GM18511 (cell line): ENCODE data around the gene ZNF492.
"Not testable (repeated sequence)": the region's sequence is repeated elsewhere in the genome, so short reads cannot be mapped to it uniquely, and the experiment has no call there.

ENCODE experiments used
- ATAC-seq: cut with Tn5 transposase; IDR thresholded peaks from one replicate; pipeline ENCODE4 v1.9.1; 2021; ENCODE audit warnings: mild to moderate bottlenecking, moderate library complexity; ENCODE audit not compliant: unreplicated experiment

ZNF492 gene

DNA sequence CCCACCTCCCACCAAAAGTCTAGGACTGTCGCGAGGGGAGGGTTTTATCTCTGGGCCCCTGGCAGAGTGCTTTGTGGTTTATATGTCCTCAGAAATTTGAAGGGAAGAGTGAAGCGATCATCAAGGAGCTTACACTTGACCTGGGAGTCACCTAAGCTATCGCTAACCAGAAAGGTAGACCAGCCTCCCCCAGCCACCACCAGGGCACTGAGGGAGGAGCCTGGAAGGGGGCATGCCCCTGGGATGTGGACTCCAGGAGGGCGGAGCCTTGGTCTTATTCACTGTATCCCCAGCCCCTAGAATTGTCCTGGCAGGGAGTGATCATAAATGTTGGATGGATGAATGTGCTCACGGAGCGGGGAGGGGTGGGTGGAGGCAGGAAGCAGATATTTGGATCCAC is 16.9 kb upstream of the ZNF492 start:
- not testable (repeated sequence) for ATAC-seq

DNA sequence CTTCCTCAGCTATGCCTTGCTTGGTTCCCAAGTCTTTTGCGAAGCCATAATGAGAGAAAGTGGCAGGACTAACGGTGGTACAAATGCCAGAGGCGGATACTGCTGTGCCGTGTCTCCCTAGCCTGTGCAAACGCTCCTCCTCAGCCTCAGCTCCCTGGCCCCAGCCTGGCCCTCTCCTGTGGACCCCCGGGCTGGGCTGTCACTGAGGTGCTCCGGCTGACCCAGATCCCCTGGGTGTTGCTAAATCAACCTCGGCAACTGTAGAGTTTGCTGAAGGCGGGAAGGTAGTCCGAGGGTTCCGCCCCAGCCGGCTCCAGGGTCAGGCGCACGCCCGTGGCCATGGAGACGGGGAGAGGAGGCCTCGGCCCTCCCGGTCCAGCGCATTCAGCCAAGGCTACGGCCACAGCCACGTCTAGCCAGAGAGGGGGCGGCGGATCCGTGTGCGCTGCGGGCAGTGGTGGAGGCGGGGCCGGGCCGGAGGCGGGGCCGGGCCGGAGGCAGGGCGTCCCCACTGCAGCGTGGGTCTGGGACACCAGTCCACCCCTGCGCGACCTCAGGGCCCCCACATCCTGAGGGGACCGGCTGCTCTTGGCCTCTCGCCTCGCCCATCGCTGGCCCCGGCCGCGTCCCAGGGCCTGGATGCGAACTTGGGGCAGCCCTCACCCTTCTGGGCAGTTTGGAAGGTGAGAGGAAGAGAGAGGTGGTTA is 16.4 kb upstream of the ZNF492 start:
- ATAC-seq = no peak

DNA sequence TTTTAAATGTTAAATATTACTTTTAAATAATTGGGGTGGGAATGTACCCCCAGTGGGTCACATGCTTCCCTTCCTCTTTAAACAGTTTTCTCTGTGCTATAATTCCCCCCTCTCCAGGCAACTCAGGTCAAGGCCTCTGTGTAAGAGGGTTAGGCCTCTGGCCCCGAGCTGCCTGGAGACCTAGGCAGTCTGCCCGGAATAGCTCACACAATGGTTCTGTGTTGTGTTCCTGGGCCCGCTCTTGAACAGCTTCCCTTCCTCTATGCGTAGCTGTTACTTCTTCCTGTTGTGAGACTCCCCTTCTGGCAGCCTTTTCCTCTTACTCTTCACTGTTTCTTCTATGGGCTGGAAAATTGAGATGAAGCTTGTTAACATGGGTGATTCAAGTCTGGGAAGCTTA is 14.8 kb upstream of the ZNF492 start:
- no peak for ATAC-seq

DNA sequence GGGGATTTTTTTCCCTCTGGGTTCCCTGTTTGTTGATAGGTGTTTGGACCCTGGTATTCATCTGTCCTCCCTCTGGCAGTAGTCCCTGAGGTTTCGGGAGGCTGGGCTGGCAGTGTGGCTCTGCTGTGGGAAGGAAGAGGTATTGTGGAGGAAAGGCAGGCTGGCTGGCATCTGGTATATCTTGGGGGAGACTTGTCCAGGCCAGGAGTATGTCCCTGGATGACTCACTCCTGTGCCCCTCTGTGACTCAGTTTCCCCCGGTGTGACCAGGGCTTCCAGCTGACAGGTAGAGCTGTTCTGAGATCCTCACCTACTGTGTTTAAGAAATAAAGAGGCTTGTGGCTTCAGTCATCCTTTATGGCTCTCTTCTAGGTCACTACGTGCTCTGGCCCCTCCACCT is 14.2 kb upstream of the ZNF492 start:
- no peak for ATAC-seq

DNA sequence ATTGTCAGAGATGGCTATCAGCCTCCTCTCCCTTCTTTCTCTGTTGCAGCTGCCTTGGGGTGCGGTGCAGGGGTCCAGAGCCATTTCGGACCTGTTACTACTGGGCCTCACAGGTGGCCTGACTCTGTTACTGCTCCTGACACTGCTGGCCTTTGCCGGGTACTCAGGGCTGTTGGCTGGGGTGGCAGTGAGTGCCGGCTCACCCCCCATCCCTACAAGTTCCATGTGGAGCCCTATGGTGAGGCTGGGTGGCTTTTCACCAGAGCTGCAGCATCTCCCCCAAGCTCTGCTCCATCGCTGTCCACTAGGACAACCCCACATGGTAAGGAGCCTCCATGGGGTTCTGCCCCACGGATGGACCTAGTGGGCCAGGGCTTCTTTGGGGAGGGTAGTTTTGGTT is 13.7 kb upstream of the ZNF492 start:
- ATAC-seq = no peak

DNA sequence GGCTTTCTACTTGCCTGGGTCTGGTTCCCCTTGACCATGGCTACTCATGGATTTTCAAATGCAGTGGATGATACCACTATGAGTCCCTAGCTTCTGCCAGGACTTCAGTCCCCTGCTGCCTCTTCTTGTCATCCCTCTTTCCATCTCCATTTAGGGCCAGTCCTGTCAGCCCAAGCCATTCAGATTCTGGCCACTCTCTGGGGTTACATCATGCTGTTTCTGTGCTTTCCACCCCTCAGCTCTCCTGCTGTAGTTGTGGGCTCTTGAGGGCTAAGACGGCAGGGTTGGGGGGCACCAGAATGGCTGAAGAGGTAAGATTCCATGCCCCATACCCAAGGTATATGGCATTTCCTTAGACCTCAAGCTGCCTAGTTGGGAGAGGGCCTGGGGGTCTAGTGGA is 13.2 kb upstream of the ZNF492 start:
- no peak for ATAC-seq

DNA sequence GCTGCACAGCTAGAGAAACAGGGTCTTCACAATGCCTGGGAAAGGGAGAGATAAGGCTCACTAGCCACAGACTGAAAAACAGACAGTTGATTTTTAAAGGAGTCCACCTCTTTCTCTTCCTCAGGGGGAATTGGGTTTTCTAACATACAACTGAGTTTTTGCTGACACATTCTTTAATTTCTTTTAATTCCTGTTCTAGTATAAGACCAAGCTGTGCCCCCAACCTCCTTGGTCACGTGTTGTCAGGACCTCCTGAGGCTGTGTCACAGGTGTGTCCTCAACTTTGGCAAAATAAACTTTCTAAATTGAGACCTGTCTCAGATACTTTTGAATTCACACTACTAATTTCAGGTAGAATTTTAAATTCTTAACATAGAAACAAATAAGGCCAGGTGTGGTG is 12.1 kb upstream of the ZNF492 start:
- no peak for ATAC-seq

DNA sequence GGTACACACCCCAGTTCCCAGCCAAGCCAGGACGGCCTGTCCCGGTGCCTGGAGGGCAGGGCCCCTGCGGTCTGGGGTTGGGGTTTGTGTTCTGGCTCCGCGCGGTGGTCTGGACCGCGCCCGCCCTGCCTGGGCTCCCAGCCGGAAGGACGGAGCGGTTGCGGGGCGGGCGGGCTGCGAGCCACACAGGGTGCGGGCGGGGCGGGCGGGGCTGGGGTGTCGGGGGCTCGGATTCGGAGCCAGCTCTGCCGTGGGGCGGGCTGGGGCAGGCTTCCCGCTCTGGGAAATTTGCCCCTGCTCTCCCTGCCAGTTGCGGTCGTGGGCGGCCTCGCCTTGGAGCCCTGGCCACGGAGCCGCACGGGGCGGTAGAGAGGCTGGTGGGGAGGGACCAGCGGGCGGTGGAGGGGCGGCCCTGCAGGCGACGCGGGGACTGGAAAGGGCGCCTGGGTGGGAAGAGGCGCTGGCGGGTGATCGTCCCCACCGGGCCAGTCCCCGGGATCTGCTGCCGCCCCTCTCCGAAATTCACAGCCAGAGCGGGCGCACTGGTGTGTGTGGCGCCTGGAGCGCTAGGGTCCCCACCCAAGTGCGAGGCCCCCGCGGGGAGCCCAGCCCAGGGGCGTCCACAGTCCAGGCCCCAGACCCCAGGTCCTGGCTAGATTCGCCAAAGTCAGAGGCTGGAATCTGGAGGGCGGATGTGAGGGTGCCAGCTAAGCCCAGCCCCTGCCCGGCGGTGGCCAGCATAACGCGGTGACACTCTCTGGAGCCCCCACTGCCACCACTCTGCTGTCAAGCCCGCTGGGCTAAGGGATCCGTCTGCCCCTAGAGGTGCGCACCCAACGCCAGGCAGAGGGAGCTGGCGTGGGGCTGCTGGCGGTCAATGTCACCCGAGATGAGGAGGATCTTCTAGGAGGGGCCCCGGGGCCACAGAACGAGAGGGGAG is 11.0 kb upstream of the ZNF492 start:
- ATAC-seq = no peak

DNA sequence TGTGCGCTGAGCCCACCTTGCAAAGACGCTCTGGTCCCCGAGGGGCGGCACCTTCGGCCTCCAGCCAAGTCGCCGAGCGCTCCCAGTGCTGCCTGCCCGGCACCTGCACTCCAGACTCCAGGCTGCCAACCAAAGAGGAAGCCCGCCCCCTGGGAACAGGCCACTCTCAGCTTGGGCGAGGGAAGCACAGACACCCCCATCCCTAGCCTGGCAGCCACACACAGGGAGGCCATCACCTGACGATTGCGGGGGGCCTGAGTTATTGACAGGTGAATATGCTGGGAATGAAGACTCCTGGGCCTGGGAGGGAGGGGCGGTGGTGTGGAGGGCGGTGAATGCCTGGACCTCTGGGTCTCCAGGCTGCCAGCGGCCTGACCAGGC is 10.3 kb upstream of the ZNF492 start:
- no peak for ATAC-seq

DNA sequence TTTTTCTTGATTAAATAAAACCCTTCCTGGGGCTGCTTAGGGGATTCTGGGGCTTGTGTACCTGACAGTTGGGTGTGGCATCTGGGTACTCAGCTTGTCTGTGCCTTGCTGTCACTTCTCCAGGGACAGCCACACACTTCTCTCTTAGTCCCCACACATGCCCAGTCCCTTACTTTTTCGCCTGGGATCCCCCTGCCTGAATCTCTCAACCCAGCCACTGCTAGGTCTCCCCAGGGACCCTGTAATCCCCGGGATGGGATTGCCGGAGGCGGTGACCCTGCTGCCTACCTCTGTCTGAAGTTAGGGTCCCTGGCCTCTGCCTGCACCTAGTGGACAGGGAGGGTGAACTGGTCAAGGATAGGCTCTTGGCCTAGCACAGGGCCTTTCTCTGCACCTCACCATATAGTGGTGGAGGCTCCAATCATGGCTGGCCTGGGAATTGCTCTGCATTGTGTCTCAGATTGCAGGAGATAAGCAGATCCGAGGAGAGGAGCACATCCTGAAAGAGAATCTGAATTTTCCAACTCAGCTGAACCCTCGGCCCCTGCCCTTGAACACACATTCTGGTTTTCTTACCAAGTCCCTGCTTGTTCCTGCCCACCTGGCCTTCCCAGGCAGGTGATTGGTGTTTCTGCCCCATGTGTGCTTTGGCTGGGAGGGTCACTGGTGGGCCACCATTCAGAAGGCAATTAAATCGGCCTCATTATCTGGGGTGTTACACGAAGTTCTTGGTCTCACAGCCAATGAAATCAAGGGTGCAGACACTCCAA is 8.7 kb upstream of the ZNF492 start:
- ATAC-seq = no peak

DNA sequence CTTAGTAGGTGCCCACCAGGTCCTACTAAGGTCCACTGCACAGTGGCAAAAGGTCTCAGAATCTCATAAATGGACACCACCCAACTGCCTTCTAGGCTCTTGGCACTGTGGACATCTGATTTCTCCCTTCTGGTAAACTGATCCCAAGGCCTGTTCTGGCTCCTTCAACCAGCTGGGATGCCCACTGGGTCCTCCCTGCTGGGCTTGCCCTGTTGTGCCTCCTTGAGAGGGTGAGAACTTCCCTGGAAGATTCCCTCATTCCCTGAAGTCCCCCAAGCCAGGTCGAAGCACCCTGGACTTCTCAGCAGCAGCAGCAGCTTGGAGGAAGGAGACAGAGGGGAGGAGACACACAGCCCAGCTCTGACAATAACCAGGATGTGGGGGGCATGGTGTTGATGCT is 6.6 kb upstream of the ZNF492 start:
- no peak for ATAC-seq

DNA sequence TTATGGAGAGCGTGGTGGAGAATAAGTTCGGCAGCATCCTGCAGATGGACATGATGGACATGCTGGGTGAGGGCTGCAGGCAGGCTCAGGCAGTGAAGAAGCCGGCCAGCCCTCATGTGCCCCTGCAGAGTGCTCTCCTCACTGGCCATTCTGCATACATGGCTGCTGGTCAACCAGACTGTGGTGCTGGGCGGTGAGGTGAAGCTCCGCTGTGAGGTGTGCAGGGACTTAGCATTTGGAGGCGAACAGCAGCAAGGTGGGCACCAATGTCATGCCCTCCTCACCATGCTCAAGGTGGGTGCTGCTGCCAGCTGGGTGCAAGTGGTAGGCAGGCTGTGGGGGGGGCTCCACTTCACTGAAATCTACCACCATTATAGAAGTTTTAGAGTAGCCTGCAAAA is 5.7 kb upstream of the ZNF492 start:
- ATAC-seq = no peak

DNA sequence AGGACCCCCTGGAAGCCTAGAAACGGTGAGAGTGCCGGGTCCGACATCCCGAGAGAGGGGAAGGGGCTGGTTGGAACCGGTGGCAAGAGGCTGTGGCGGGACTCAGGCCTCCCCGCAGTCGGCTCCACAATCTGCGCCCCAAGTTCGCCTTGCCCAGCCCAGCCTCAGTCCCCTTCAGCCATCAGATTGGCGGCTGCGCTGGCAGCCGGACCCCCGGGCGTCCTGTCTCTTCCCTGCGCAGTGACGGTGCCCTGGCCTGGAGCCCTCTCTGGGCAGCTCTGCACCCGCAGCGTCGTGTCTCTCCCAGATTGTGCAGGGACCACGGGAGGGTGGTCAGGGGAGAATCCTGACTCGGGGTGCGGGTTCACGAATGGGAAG is 315 bp downstream of the ZNF492 start:
- no peak for ATAC-seq

DNA sequence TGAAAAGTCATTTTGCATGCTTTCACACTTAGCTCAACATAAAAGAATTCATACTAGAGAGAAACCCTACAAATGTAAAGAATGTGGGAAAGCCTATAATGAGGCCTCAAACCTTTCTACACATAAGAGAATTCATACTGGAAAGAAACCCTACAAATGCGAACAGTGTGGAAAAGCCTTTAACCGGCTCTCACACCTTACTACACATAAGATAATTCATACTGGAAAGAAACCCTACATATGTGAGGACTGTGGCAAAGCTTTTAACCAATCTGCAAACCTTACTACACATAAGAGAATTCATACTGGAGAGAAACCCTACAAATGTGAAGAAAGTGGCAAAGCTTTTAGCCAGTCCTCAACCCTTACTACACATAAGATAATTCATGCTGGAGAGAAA is 51.4 kb downstream of the ZNF492 start:
- ATAC-seq = not testable (repeated sequence)

DNA sequence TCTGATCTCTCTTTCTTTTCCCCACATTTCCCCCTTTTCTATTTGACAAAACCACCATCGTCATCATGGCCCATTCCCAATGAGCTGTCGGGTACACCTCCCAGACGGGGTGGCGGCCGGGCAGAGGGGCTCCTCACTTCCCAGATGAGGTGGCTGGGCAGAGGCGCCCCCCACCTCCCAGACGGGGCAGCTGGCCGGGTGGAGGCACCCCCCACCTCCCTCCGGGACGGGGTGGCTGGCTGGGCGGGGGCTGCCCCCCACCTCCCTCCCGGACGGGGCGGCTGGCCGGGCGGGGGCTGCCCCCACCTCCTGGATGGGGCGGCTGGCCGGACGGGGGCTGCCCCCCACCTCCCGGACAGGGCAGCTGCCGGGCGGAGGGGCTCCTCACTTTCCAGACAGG is 68.5 kb downstream of the ZNF492 start:
- not testable (repeated sequence) for ATAC-seq

DNA sequence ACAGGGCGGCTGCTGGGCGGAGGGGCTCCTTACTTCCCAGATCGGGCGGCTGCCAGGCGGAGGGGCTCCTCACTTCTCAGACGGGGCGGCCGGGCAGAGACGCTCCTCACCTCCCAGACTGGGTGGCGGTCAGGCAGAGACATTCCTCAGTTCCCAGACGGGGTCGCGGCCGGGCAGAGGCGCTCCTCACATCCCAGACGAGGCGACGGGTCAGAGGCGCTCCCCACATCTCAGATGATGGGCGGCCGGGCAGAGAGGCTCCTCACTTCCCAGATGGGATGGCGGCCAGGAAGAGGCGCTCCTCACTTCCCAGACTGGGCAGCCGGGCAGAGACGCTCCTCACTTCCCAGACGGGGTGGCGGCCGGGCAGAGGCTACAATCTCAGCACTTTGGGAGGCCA is 69.0 kb downstream of the ZNF492 start:
- ATAC-seq = not testable (repeated sequence)

DNA sequence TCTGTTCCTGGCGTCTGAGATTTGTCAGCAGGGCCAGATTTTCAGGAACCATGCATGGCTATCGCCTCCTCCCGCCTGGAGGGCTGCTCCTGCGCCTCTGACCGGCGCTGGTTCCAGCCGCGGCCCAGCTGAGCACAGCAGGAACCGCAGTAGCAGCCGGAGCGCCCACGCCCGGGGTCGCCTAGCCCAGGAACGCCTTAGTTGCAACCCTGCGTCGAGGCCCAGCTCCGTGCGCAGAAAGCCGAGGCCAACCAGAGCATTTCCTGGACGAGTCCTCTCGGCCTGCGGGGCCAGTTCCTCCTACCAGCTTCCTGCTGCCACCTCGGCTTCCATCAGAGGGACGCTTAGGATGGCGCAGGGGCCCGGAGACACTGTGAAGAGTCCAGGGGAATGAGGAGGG is 74.9 kb downstream of the ZNF492 start:
- no peak for ATAC-seq
